Hindlimb muscle (tissue), 1 donor: Measurements from ENCODE around the gene NOXA1. TPM values are rescaled to one million over a fixed set of nuclear protein-coding genes. Genes with fewer than 3 reads are reported as not detected.

Experiments used
- DNase-seq: peaks from one replicate; pipeline ENCODE4 v3.0.0-alpha.2; 2013
- polyA plus RNA-seq: library from polyadenylated mRNA; unstranded; fragments of 120-200 nt; gene quantifications from one replicate; pipeline ENCODE4 v1.2.1, GENCODE V29; 2013; ENCODE audit not compliant: insufficient read length

NOXA1 gene
- polyA plus RNA-seq, 1 donor: 4.2 TPM

DNA sequence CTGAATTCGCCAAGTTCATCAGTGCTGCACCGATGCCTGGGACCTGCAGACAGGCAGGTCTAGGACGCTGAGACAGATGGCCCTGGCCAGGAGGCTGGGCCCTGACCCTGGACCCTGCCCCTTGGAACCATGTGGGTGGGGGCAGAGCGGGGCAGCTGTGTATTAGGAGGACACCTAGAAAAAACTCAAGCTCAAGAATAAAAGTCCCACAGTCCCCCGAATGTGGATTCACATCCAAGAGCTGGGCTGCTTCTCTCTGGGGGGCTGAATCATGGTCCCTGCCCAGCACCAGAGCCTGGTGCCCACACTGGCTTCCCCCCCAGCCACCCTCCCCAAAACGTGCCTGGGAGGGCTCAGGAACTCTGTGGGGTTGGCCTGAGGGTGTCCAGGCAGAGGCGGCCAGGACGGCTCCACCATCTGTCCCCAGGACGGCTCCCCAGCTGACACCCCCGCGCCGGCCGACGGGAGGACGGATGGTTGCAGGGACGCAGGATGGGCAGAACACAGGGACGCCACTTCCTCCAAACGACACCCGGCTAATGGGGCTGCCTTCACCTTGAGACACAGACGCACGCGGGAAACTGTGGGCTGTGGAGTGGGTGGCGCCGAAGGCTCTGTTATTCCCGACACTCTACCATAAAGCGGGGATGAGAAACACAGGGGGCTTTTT, 35.2 kb upstream of the NOXA1 start:
- no peak for DNase-seq

GRCh38 chr9:137388589-137389427, 34.4 kb upstream of the NOXA1 start:
- DNase-seq: no peak

DNA sequence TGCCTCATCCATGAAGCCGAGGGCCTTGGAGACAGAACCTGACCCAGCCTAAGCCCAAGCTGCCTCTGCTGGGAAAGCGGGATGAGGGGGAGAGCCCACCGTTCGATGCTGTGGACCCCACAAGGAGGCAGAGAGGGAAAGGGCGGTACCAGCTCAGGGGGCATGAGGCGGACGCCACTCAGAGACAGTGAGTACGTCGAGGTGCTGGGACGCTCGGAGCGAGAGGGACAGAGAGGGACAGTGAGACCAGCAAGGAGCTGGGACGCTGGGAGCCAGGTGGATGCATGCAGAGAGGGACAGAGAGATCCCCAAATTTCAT, 33.8 kb upstream of the NOXA1 start:
- no peak for DNase-seq

DNA sequence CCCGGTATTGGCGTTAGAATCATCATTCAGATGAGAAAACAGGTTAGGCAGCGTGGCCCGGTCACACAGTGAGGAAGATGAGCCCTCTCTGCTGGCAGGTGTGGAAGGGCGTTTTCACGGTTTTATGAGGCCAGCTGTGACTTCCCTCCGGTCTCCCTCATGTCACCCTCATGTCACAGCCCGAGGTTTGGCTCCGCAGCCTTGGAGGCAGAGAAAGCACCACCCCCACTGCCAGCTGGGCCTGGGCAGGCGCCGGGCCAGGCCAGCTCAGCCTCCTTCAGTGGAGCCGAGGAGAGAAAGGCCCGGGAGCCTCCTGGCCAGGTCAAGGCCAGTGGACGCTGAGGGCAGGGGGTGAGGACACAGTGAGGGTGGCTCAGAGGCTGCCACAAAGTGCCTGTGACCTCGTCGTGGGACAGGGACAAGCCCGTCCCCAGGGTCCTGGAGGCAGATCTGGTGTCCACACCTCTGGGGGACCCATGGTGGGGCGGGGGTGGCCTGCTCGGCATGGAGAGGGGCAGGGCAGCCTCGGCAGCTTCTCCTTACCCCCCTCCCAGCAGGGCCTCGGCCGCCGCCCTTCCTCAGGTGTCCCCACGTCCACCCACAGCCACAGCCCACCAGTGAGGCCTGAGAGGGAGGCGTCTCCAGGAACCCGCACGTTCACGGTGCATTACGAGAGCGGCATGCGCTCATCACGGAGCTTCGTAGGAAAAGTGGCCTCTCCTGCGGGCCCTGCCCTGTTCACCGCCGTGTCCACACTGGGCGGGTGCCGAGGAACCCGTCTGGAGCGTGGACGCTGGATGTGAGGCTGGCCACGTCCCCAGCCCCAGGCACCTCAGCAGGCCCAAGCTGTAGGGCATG, 32.4 kb upstream of the NOXA1 start:
- DNase-seq: no peak

GRCh38 chr9:137391411-137391754, 31.8 kb upstream of the NOXA1 start:
- DNase-seq: no peak

GRCh38 chr9:137392232-137393007, 30.8 kb upstream of the NOXA1 start:
- no peak for DNase-seq

DNA sequence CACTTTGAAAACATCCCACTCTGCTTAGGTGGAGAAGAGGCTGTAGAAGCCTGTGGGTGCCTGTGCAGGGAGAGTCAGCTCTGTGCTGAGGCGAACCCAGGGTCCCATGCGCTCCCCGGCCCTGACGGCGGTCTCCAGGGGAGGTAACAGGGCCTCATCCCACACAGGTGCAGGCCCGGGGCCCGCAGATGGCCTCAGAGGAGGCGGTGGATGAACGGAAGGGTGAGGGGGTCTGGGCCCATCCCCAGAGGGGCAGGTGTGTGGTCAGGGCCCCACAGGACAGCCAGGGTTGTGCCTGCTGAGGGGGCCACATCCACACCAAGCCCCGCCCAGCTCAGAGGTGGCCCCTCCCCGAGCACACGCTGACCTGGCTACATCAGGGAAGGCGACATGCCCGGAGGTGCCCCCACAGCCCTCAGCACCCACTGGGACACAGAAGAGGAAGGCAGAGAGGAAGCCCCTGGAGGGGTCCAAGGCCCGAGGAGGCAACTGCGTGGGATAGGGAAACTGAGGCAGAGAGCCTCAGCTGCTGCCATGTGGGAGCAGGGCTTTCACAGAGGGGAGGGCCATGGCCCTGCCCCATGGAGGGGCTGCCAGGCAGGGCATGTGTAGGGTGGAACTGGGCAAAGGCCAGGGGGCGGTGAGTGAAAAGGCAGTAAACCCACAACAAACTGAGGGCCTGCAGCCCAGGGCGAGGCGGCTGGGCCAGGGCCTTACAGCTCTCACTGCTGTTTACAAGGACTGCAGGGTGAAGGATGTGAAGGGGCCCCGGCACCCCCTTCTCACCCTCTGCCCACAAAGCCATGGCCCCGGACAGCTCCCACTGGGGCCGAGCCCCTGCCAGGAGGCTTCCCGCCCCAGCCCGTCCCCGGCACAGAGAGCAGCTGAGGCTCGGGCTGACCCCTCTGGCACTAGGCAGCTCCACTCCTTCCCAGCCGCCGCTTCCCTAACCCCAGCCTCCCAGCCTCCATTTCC, 29.7 kb upstream of the NOXA1 start:
- no peak for DNase-seq

DNA sequence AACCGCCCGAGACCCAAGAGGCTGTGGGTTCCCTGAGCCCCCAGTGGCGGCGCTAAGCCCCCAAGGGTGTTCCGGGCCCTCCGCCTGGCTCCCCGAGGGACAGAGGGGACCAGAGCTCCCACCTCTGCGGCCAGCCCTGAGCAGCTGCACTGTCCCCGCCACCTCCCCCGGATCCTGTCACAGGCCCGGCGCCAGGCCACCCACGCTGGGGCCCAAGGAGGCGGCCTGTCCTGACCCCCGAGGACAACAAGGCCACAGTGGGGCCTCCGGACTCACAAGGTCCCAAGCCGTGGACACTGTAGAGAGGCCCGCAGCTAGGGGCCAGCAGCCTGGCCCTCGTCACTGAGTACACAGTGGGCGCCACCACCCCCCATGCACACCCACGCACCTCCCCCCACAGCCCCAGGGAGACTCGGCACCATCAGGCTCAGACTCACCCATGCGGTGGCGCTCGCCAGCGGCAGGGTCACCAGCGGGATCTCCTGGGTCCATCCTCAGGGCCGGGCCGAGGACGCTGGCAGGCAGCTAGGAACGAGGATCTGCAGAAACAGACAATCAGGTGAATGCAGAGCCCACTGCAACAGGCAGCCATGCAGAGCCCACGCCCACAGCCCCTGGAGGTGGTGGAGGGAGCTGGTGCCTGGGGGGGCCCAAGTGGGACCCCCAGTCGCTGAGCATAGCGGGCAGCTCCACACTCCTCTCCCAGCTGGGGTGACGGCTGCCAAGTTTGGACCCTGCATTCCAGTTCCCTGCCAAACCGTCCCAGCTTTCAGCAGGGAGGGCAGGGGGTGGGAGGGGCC, 28.1 kb upstream of the NOXA1 start:
- DNase-seq: no peak

- DNase-seq: no peak
These were observed 27.6 kb upstream of the NOXA1 start for GRCh38 chr9:137395666-137396010.

DNA sequence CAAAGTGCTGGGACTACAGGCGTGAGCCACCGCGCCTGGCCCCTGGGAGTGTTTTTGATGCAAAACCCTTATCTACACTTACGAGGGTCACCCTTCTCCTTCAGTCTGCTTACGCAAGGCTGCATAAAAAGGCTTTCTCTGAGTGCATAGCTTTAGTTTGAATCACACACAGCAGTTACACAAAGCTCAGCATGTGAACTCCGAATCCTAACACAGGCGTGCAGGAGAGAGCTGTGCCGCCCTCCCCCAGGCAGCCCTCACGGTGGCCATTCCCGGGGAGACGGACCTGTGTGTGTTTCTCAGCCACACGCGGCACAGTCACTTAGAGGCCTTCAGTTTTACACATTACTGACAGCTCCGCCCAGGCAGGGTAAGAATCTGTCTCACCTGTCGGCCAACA, 27.0 kb upstream of the NOXA1 start:
- DNase-seq: no peak

DNA sequence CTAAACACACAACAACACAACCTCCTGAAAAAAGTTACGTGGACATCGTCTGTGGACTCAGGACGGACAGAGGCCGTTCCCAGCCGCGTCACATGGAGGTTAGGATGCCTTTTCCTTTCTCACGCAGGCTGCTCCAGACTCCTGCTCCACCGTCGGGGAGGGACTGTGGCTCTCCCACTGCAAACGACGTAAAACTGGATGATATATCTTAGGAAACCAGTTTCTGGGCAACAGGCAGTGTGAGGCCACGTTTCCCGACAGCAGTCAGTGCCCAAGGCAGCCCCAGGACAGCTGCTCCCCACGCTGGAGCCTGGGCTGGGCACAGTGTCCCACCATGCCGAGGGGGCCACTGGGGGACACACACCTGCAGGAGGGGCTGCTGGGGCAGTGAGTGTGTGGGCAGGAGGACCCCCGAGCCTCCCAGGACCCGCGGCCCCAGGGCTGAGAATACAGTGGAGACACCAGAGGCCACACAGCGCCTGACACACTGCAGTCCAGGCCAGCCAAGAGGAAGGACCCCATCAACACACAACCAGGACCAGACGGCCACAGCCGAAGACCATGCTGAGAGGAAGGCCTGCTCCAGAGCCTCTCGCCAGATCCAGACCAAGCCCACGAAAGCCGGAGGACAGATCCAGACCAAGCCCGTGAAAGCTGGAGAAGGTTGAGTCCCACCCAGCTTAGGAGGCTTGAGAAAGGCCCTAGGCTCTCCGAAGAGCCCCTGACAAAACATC, 26.4 kb upstream of the NOXA1 start:
- DNase-seq: no peak

DNA sequence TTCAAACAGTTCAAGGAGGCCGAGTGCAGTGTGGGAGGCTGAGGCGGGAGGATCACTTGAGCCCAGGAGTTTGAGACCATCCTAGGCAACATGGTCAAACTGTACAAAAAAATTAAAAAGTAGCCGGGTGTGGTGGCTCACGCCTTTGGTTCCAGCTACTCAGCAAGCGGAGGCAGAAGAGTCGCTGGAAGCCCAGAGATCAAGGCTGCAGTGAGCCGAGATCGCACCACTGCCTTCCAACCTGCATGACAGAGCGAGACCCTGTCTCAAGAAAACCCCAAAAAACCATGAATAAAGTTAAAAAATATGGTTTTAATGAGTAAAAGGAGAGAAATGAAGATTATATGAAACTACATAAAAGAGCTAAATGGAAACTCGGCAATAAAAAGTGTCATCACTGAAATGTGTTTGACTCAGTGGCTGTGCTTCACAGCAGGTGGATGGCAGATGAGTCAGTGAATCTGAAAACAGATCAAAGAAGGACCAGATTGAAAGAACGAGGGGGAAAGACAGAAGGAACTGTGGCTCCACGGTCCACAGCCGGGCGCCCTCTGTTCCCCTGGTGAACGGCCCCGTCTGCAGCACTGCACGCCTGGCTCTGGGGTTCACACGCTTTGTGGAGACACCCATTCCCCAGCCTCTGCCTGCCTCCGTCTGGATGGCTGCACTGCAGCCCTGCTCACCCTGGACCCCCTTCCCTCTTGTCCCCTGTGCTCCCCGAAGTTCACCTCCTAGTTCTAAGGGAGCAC, 25.3 kb upstream of the NOXA1 start:
- DNase-seq: no peak

DNA sequence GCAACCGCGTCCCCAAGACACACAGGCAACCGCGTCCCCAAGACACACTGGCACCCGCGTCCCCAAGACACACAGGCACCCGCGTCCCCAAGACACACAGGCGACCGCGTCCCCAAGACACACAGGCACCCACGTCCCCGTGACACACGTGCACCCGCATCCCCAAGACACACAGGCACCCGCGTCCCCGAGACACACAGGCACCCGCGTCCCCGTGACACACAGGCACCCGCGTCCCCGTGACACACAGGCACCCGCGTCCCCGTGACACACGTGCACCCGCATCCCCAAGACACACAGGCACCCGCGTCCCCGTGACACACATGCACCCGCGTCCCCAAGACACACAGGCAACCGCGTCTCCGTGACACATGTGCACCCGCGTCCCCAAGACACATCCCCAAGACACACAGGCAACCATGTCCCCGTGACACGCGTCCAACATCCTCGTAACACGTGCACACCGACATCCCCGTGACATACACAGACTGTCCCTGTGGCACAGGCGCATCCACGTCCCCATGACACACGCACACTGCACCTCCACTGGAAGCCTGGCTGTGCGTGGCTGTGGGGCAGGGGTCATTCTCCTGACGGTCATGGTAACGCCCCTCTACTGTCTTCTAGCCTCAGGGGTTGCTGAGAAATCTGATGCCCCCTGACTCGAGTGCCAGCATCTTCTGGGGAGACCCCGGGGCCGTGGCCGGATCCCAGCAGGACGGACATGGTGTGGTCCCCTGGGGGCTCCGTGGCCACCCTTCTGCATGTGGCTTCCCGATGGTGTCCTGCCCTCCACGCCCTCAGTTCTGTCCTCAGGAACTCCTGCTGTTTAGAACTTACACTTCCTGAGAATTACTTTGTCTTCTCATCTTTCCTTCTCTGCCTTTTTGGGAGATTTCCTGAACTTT, 24.4 kb upstream of the NOXA1 start:
- DNase-seq: no peak

GRCh38 chr9:137402746-137403145, 20.4 kb upstream of the NOXA1 start:
- DNase-seq: no peak

DNA sequence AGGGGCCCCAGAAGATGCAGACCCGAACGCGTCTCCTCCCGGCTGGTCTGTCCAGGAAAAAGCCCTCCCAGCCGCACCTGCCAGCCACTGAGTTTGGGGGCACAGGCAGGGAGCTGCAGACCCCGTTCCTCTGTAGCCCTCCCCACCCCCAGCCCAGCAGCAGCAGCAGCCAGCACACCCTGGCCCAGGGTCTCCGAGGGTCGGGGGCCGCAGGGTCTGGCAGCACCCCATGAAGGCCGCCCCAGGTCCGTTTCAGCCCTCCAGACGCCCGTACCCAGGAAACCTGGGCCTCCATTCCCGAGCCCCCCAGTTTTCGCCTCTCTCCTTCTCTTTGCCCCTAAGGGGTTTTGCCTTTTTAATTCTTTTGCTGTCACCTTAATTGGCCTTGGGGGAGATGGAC, 19.9 kb upstream of the NOXA1 start:
- DNase-seq: no peak

DNA sequence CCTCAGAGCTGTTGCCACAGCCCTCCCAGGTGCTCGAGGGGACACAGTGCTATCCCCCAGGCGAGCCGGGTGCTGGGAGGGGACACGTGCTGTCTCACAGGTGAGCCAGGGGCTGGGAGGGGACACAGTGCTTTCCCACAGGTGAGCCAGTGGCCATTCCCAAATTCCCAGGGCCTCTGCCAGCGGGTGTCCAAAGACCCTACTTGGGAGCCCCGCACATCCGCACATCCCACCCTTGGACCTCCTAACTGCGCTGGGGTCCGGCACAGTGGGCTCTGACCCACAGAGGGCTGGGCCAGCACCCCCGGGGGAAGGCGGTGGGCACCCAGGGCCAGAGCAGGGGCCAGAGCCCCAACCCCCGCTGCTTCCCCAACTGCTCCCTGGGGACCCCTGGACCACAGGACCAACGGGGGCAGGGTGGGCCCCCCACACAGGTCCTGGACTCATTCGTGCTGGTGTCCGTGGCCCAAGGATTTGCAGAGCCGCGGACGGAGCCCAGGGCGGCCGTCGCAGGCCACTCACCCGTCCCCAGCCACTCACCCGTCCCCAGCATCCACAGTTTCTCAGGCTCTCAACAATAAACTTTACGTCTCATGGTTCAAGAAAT, 18.1 kb upstream of the NOXA1 start:
- DNase-seq: no peak

GRCh38 chr9:137405677-137406081, 17.5 kb upstream of the NOXA1 start:
- no peak for DNase-seq
